ENCODE measurements around the gene NR5A2. TPM values are rescaled to one million over a fixed set of nuclear protein-coding genes. Genes with fewer than 3 reads are reported as not detected.

Gene NR5A2
- polyA plus RNA-seq, 1 donor (not counting 4 experiments of a cell fraction or from before 2014, with no cell fraction given): 0.05 TPM

DNA sequence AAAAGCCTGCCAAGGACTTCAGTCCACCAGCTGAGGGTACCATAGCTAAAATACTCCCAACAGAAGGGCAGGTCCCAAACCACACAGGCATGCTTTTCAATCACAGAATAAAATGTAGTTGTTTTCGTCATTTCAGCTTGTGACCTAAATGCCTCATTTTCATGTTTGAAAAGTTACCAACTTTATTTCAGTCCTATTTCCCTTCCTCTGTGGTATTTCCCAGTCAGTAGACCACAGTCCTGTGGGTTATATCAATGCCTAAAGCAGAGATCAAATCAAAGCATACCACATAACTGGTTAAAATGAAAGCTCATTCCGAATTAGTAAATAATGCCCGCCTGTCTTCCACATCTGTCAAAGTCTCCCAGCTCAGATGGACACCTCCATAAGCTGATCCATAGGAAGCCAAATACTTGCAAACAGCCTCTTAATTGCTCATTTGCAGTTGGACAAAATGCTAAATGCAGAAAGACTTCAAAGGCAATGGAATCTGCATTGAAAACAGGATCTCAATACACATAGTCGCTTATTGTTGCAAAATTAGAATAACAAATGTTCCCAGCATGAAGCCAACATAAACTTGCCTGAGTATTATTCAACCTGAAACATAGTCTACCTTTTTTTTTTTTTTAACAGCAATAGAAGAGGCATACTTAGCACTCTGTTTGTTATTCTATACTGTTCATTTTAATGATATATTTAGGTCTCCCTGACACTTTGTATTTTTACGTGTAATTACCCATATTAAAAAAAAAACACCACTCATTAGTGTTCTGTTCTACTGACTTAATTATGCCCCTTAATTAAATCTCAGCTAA, 53.9 kb downstream of the NR5A2 start:
- Histone ChIP-seq H3K79me2 (ENCODE audit: control insufficient read depth, insufficient read depth, low read length) (no peaks in the 10 kb centered on the region), H3K4me3 (ENCODE audit: control insufficient read depth in 2 of 3, extremely low read depth in 1 of 3, insufficient read depth in 2 of 3, low read depth in 1 of 3, low read length in 3 of 3) (no peak overlapping the region), H3K9me1 (ENCODE audit: control insufficient read depth, extremely low read depth, insufficient read depth, low read length) (no peaks in the 10 kb centered on the region), H3K9ac (ENCODE audit: control insufficient read depth, extremely low read depth, insufficient read depth, low read length) (no peak overlapping the region), H4K20me1 (ENCODE audit: control insufficient read depth, extremely low read depth, insufficient read depth, low read length) (no peaks in the 10 kb centered on the region), H2AFZ (ENCODE audit: control insufficient read depth, low read length) (no peak overlapping the region), H3K9me3 (ENCODE audit: control insufficient read depth, low read depth, low read length) (no peaks in the 10 kb centered on the region), H3K4me1 (ENCODE audit: control insufficient read depth, extremely low read depth, insufficient read depth, low read length) (peaks cover 8% of the 10 kb centered on the region), H3K27me3 (ENCODE audit: control insufficient read depth, extremely low read depth, insufficient read depth, low read length) (no peaks in the 10 kb centered on the region), H3K4me2 (ENCODE audit: control insufficient read depth, extremely low read depth, insufficient read depth, low read depth, low read length) (no peak overlapping the region), H3K27ac (ENCODE audit: control insufficient read depth, insufficient read depth, low read length) (no peak overlapping the region), H3K36me3 (ENCODE audit: control insufficient read depth in 2 of 2, extremely low read depth in 1 of 2, insufficient read depth in 2 of 2, low read length in 2 of 2) (no peaks in the 10 kb centered on the region)
- DNase-seq (ENCODE audit: low read depth, low spot score) (no peak), FAIRE-seq (no peak)
- dilution Hi-C loops (cut with MboI; ENCODE audit: extremely low pct_ligation_motif_present, low sequenced_read_pairs): no loop called here
- no peak for TF ChIP-seq EZH2 (IDR thresholded peaks at IDR 0.05; ENCODE audit: low read length)
- no peak for TF ChIP-seq CTCF (optimal IDR thresholded peaks at IDR 0.05 in 1 of 3, IDR thresholded peaks at IDR 0.05 in 1 of 3, conservative IDR thresholded peaks at IDR 0.05 in 1 of 3; ENCODE audit: extremely low read depth in 1 of 3, insufficient read depth in 2 of 3, low read length in 3 of 3)

DNA sequence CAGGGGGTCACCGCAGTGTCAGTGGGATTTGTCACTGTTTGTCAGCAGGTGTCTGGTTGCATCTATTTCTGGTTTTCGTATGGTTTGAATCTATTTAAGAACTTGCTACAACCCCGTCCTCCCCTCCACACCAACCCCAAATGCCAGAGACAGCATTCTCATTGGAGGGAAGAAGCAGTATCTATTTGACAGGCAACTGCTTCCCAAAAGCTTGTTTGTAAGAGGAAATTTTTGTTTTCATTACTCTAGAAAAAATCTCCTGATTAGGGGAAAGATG, 54.4 kb downstream of the NR5A2 start:
- dilution Hi-C loops (cut with MboI; ENCODE audit: extremely low pct_ligation_motif_present, low sequenced_read_pairs): no loop called here
- Histone ChIP-seq H3K79me2 (ENCODE audit: control insufficient read depth, insufficient read depth, low read length) (no peaks in the 10 kb centered on the region), H3K9ac (ENCODE audit: control insufficient read depth, extremely low read depth, insufficient read depth, low read length) (no peak overlapping the region), H3K27me3 (ENCODE audit: control insufficient read depth, extremely low read depth, insufficient read depth, low read length) (no peaks in the 10 kb centered on the region), H3K4me2 (ENCODE audit: control insufficient read depth, extremely low read depth, insufficient read depth, low read depth, low read length) (no peak overlapping the region), H2AFZ (ENCODE audit: control insufficient read depth, low read length) (no peak overlapping the region), H3K36me3 (ENCODE audit: control insufficient read depth in 2 of 2, extremely low read depth in 1 of 2, insufficient read depth in 2 of 2, low read length in 2 of 2) (no peaks in the 10 kb centered on the region), H3K27ac (ENCODE audit: control insufficient read depth, insufficient read depth, low read length) (no peak overlapping the region), H3K9me3 (ENCODE audit: control insufficient read depth, low read depth, low read length) (no peaks in the 10 kb centered on the region), H3K4me1 (ENCODE audit: control insufficient read depth, extremely low read depth, insufficient read depth, low read length) (peaks cover 5% of the 10 kb centered on the region), H3K9me1 (ENCODE audit: control insufficient read depth, extremely low read depth, insufficient read depth, low read length) (no peaks in the 10 kb centered on the region), H4K20me1 (ENCODE audit: control insufficient read depth, extremely low read depth, insufficient read depth, low read length) (no peaks in the 10 kb centered on the region), H3K4me3 (ENCODE audit: control insufficient read depth in 2 of 3, extremely low read depth in 1 of 3, insufficient read depth in 2 of 3, low read depth in 1 of 3, low read length in 3 of 3) (no peak overlapping the region)
- FAIRE-seq (no peak), DNase-seq (ENCODE audit: low read depth, low spot score) (no peak)
- no peak for TF ChIP-seq CTCF (optimal IDR thresholded peaks at IDR 0.05 in 1 of 3, IDR thresholded peaks at IDR 0.05 in 1 of 3, conservative IDR thresholded peaks at IDR 0.05 in 1 of 3; ENCODE audit: extremely low read depth in 1 of 3, insufficient read depth in 2 of 3, low read length in 3 of 3)
- TF ChIP-seq EZH2 (IDR thresholded peaks at IDR 0.05; ENCODE audit: low read length): no peak

Measured in keratinocyte (primary cell).